Activated T-cell treated with anti-CD3 and anti-CD28 coated beads, Interleukin-2, amount 50 U/mL, for 72 hours (primary cell): ENCODE results near the gene FAT1. TPM values are rescaled to one million over a fixed set of nuclear protein-coding genes. Genes with fewer than 3 reads are reported as not detected.

Experiments used
- ATAC-seq, 2 donors: fragments of 150-1000 bp; cut with Tn5 transposase; replicated peaks in 1 of 2; 2 replicates each; pipeline ENCODE4 v1.10.0; 2021; ENCODE audit warnings: moderate library complexity in 2 of 2, mild to moderate bottlenecking in 1 of 2
- DNase-seq, 2 donors: peaks; one replicate each; pipeline ENCODE4 v3.0.0; 2021 to 2022; ENCODE audit warnings: mixed read lengths in 1 of 2
- H3K27ac Mint-ChIP-seq: one replicate; pipeline ENCODE4 v1.8.0; 2022; ENCODE audit warnings: mild to moderate bottlenecking, moderate library complexity, mixed read lengths
- H3K27me3 Mint-ChIP-seq: one replicate; pipeline ENCODE4 v1.8.0; 2022; ENCODE audit warnings: low read depth, mixed read lengths
- H3K36me3 Mint-ChIP-seq, 2 donors: one replicate each; pipeline ENCODE4 v1.8.0; 2022; ENCODE audit warnings: mixed read lengths in 2 of 2, mild to moderate bottlenecking in 1 of 2; ENCODE audit not compliant: insufficient read depth in 2 of 2
- H3K4me1 Mint-ChIP-seq: one replicate; pipeline ENCODE4 v1.8.0; 2022; ENCODE audit warnings: low read depth, mixed read lengths
- H3K4me3 Mint-ChIP-seq, 2 donors: one replicate each; pipeline ENCODE4 v1.8.0; 2022; ENCODE audit warnings: mild to moderate bottlenecking in 2 of 2, mixed read lengths in 2 of 2, moderate library complexity in 2 of 2
- H3K9me3 Mint-ChIP-seq, 2 donors: one replicate each; pipeline ENCODE4 v1.8.0; 2022; ENCODE audit warnings: mixed read lengths in 2 of 2
- total RNA-seq, 2 donors: library from RNA; stranded (reverse); gene quantifications; one replicate each; pipeline ENCODE4 v1.2.3, GENCODE V29; 2022

The FAT1 gene
- total RNA-seq, 2 donors from 2014 or later, result 0.07 to 0.36 TPM

DNA sequence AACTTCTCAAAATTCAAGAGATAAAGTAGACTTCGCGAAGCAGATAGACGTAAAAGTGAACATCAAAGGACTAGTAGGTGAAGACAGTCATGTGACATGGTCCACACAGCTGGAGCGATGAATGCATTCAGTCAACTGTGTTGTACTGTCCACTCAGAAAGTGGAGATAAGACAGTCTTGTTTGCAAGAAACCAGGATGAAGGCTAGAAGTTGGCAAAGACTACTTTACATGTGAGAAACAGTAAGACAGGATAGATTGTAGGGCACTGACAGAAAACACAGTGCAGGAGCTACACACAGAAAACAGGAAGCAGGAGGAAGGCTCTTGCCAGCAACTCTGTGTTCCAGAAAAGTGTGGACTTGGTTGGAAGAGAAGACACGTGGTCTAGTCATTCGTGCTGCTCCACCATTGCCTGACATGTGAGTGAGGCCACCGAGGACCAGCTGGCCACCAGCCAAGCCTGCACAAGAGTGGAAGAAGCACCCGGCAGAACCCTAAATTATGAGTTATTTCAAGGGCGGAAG, 78.9 kb downstream of the FAT1 start:
- Mint-ChIP-seq H3K4me3 (no peak overlapping the region), H3K9me3 (peaks cover 0 to 2% of the 10 kb centered on the region in 2 donors), H3K27me3 (no peaks in the 10 kb centered on the region), H3K4me1 (no peaks in the 10 kb centered on the region), H3K27ac (no peak overlapping the region), H3K36me3 (no peaks in the 10 kb centered on the region)
- ATAC-seq (no peak), DNase-seq (no peak)

DNA sequence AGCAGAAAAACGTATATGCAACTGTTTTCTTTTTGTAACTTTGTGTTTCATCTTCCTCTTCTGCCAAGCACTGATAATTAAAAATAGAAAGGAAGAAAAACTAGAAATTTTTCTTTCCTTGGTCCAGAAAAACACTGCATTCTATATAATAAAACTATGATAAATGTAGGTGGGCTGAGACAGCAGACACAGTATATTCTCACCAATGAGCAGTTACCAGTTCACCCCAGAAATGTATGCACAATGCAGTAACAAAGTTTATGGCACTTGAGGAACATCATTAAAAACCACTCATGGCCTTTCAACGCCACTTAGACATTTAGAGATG, 79.4 kb downstream of the FAT1 start:
- no peaks in the 10 kb centered on the region for H3K36me3 Mint-ChIP-seq
- DNase-seq, result no peak
- no peaks in the 10 kb centered on the region for H3K27me3 Mint-ChIP-seq
- H3K4me1 Mint-ChIP-seq, result no peaks in the 10 kb centered on the region
- H3K4me3 Mint-ChIP-seq, result no peak overlapping the region
- ATAC-seq, result no peak
- H3K9me3 Mint-ChIP-seq, result peaks cover 0 to 2% of the 10 kb centered on the region in 2 donors
- no peak overlapping the region for H3K27ac Mint-ChIP-seq

DNA sequence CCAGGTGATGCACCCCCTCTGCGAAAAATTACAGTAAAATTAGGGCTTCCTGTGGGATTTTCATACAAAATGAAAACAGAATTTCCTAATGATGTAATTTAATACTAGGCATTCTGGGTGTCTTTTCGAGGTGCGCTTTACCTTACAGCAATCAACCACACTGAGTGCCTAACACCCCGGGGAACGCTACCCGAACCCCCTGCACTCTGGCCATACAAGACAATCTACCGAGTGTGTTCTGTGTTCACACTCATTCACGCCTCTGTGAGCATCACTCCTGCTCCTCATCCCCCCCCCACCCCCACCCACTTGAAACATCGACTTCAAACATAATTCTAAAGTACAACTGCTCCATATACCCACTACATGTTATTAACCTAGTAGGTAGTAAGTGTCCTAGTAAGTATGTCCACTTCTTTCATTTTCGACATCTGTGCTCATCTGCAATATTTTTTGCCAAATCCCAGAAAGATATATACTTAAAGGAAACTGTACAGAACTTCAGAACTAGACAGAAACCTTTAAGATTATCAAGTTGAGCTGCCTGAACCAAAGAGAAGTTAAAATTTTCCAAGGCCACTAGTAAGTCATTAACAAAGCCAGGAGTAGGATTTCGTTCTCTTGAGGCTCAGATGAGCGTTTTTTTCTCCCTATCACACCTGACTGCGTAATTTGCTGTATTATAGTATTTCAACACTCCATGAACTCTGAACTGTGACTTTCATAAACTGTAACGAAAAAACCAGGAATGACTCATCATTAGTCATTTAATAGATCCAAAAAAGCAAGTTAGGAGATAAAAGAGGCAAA, 80.0 kb downstream of the FAT1 start:
- Mint-ChIP-seq H3K27ac (no peak overlapping the region), H3K4me1 (no peaks in the 10 kb centered on the region), H3K9me3 (peaks cover 0 to 2% of the 10 kb centered on the region in 2 donors), H3K36me3 (no peaks in the 10 kb centered on the region), H3K27me3 (no peaks in the 10 kb centered on the region), H3K4me3 (no peak overlapping the region)
- no peak for DNase-seq
- ATAC-seq, result no peak

GRCh38 chr4:186642998-186643397, 80.7 kb downstream of the FAT1 start:
- H3K27ac Mint-ChIP-seq, result no peak overlapping the region
- H3K36me3 Mint-ChIP-seq, result no peaks in the 10 kb centered on the region
- peaks cover 0 to 4% of the 10 kb centered on the region in 2 donors for H3K9me3 Mint-ChIP-seq
- no peak overlapping the region for H3K4me3 Mint-ChIP-seq
- no peak for DNase-seq
- H3K4me1 Mint-ChIP-seq, result no peaks in the 10 kb centered on the region
- ATAC-seq, result no peak
- H3K27me3 Mint-ChIP-seq, result no peaks in the 10 kb centered on the region

DNA sequence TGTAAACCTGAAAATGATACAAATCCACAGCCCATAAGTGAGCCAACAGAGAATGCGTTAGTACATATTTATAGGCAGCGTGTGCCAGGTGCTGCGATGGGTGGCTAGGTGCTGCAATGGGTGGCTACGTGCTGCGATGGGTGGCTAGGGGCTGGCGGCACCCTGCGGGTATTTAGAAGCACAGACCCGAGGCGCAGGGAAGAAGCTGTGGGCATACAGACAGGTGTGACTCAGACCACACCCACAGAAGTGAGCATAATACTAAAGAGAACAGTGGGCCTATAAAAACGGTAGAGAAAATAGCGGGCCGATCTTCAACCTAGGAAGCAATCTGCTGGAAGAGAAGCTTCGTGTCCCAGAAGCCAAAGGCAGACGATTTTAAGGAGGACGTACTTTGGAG, 81.1 kb downstream of the FAT1 start:
- no peaks in the 10 kb centered on the region for H3K4me1 Mint-ChIP-seq

GRCh38 chr4:186634591-186635128, 89.0 kb downstream of the FAT1 start:
- ATAC-seq (no peak), DNase-seq (no peak)
- Mint-ChIP-seq H3K27ac (no peak overlapping the region), H3K36me3 (no peaks in the 10 kb centered on the region), H3K4me3 (no peak overlapping the region), H3K9me3 (peaks cover 3% of the 10 kb centered on the region in 2 donors), H3K4me1 (no peaks in the 10 kb centered on the region), H3K27me3 (no peaks in the 10 kb centered on the region)

More for the DNA sequence above, 81.1 kb downstream of the FAT1 start:
- no peaks in the 10 kb centered on the region for H3K36me3 Mint-ChIP-seq
- H3K9me3 Mint-ChIP-seq, result peaks cover 0 to 4% of the 10 kb centered on the region in 2 donors
- no peak overlapping the region for H3K4me3 Mint-ChIP-seq
- H3K27ac Mint-ChIP-seq, result no peak overlapping the region
- ATAC-seq, result no peak
- H3K27me3 Mint-ChIP-seq, result no peaks in the 10 kb centered on the region
- DNase-seq, result no peak

DNA sequence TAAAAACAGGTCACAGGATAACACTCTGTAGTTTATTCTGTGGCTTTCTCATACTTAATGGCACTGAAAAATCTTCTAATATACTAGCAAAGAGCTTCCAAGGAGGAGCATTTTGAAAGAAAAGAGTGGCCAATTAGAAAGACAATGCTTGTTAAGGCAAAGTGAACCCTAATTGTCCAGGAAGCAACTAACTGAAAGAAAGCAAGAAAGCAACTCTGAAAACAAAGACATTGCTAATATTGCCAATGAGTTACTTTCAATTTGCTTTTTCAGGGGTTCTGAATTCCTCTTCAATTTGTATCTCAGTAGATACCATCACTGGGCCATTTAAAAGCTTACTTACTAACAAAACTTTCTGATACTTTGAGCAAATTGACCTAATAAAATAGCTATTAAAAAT, 89.8 kb downstream of the FAT1 start:
- Mint-ChIP-seq H3K4me1 (no peaks in the 10 kb centered on the region), H3K36me3 (no peaks in the 10 kb centered on the region), H3K27me3 (no peaks in the 10 kb centered on the region), H3K4me3 (no peak overlapping the region), H3K9me3 (peaks cover 3% of the 10 kb centered on the region in 2 donors), H3K27ac (no peak overlapping the region)
- ATAC-seq (no peak), DNase-seq (no peak)

GRCh38 chr4:186630128-186630527, 93.5 kb downstream of the FAT1 start:
- DNase-seq (no peak), ATAC-seq (no peak)
- H3K27me3 Mint-ChIP-seq, result no peaks in the 10 kb centered on the region
- peaks cover 3 to 5% of the 10 kb centered on the region in 2 donors for H3K9me3 Mint-ChIP-seq
- H3K4me1 Mint-ChIP-seq, result peaks cover 5% of the 10 kb centered on the region
- H3K36me3 Mint-ChIP-seq, result no peaks in the 10 kb centered on the region
- no peak overlapping the region for H3K4me3 Mint-ChIP-seq
- no peak overlapping the region for H3K27ac Mint-ChIP-seq

DNA sequence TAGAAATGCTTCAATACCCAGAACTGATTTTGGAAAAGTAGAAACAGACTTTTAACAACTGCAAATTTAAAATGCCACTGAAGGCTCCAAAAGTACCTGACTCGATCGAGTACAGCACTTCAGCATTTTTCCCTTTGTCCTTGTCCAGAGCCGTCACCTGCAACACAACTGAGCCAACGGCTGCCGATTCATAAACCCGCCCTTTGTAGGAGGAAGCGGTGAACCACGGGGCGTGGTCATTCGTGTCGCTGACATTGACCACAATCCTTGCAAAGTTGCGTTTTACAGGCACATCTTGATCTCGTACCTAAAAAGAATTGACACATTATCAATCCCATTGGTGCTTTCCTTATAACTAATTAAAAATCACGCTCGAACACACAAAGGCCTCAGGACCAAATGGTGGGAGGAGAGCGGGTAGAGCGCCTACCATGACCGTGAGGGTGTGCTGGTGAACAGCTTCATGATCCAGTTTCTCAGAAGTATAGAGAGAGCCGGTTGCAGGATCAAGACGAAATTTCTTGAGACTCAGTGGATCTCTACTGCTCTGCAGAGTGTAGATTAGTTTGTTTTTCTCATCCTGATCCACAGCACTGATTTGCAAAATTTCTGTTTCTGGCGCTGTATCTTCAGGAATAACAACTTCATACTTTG, 95.5 kb downstream of the FAT1 start:
- H3K4me1 Mint-ChIP-seq, result peaks cover 5% of the 10 kb centered on the region
- no peaks in the 10 kb centered on the region for H3K36me3 Mint-ChIP-seq
- H3K27ac Mint-ChIP-seq, result no peak overlapping the region
- DNase-seq (peak; percentile 2 to 13), ATAC-seq (no peak)
- peak overlapping the region in 1 of 2 donors; percentile 17 for H3K4me3 Mint-ChIP-seq
- peaks cover 3 to 5% of the 10 kb centered on the region in 2 donors for H3K9me3 Mint-ChIP-seq
- H3K27me3 Mint-ChIP-seq, result no peaks in the 10 kb centered on the region

DNA sequence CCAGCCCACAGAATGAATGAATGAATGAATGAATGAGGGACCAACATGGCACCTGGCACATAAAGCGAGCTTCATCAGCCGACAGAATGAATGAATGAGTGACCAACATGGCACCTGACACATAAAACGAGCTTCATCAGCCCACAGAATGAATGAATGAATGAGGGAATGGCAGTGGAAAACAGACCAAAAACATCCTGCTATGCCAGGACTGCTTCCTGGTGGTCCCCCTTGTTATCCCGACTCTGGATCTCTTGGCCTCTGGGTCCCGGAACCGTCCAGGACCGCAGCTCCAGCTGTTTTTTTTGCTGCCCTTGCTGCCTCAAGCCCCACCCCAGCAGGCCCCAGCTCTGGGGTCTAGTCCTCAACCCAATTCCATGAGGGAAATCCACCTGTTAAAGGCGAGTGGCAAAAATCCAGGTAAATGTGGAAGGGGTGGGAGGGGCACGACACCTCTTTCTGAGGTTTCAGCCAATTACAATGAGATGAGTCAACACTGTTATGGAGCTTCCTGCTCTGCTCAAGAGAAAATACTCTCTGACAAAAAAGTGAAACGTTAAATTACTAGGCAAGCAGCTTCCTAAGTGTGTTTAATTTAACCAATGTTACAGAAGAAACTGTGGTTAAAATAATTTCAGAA, 96.3 kb downstream of the FAT1 start:
- DNase-seq, result no peak
- Mint-ChIP-seq H3K4me1 (peaks cover 5% of the 10 kb centered on the region), H3K27ac (no peak overlapping the region), H3K9me3 (peaks cover 3 to 5% of the 10 kb centered on the region in 2 donors), H3K27me3 (no peaks in the 10 kb centered on the region), H3K4me3 (no peak overlapping the region), H3K36me3 (no peaks in the 10 kb centered on the region)
- ATAC-seq, result no peak

GRCh38 chr4:186624951-186625350, 98.7 kb downstream of the FAT1 start:
- Mint-ChIP-seq H3K4me3 (no peak overlapping the region), H3K9me3 (peaks cover 0 to 4% of the 10 kb centered on the region in 2 donors), H3K4me1 (peaks cover 5% of the 10 kb centered on the region), H3K27ac (no peak overlapping the region), H3K27me3 (no peaks in the 10 kb centered on the region), H3K36me3 (no peaks in the 10 kb centered on the region)
- ATAC-seq, result no peak
- DNase-seq, result no peak

DNA sequence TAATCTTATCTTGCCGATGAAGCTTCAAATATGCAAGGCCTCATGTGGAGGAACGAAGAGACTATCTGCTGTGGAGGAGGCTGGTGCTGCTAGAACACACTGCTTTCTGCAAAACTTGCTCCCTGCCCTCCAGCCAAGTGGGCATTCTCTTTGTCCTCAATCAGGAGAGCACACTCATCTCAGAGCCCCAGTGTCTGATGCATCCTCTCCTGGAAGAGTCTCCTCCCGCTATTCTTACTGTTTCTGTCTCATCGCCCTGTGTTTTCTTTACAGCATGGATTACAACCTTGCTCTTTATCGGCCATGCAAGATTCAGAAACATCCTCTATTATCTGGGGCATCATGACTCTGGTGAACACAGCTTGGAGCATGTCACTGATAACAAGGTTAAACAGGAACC, 100.1 kb downstream of the FAT1 start:
- H3K36me3 Mint-ChIP-seq, result no peaks in the 10 kb centered on the region
- H3K27ac Mint-ChIP-seq, result no peak overlapping the region
- no peak overlapping the region for H3K4me3 Mint-ChIP-seq
- H3K9me3 Mint-ChIP-seq, result peaks cover 0 to 4% of the 10 kb centered on the region in 2 donors
- DNase-seq, result no peak
- no peaks in the 10 kb centered on the region for H3K27me3 Mint-ChIP-seq
- no peak for ATAC-seq
- peaks cover 5% of the 10 kb centered on the region for H3K4me1 Mint-ChIP-seq
